ENCODE data around the gene CWC25.

Gene CWC25

GRCh38 chr17:38844261-38844757 is 19.2 kb upstream of the CWC25 start:
- Mint-ChIP-seq H3K27ac (ENCODE audit: low read depth) (no peak overlapping the region), H3K9me3 (no peaks in the 10 kb centered on the region), H3K4me3 (no peak overlapping the region), H3K36me3 (ENCODE audit: insufficient read depth) (peaks cover 22% of the 10 kb centered on the region), H3K27me3 (no peaks in the 10 kb centered on the region), H3K4me1 (peaks cover 5% of the 10 kb centered on the region)
- ATAC-seq (replicated peaks; ENCODE audit: extremely low read depth, poor library complexity, severe bottlenecking) = no peak
- DNase-seq (ENCODE audit: low spot score in 2 of 2) = no peak

- no peak for ATAC-seq (replicated peaks; ENCODE audit: extremely low read depth, poor library complexity, severe bottlenecking)
- Mint-ChIP-seq H3K4me1 (peaks cover 31% of the 10 kb centered on the region), H3K9me3 (no peaks in the 10 kb centered on the region), H3K36me3 (ENCODE audit: insufficient read depth) (peaks cover 35% of the 10 kb centered on the region), H3K4me3 (peak overlapping the region; percentile 92), H3K27me3 (no peaks in the 10 kb centered on the region), H3K27ac (ENCODE audit: low read depth) (peak overlapping the region; percentile 99)
- no peak for DNase-seq (ENCODE audit: low spot score in 2 of 2)
Measured at GRCh38 chr17:38825762-38826247, 684 bp upstream of the CWC25 start.

GRCh38 chr17:38815576-38816193 is 9.4 kb downstream of the CWC25 start:
- peak; percentile 67 for ATAC-seq (replicated peaks; ENCODE audit: extremely low read depth, poor library complexity, severe bottlenecking)
- H3K9me3 Mint-ChIP-seq = no peaks in the 10 kb centered on the region
- no peaks in the 10 kb centered on the region for H3K4me1 Mint-ChIP-seq
- H3K36me3 Mint-ChIP-seq (ENCODE audit: insufficient read depth) = peaks cover 70% of the 10 kb centered on the region
- H3K27me3 Mint-ChIP-seq = no peaks in the 10 kb centered on the region
- H3K4me3 Mint-ChIP-seq = no peak overlapping the region
- no peak overlapping the region for H3K27ac Mint-ChIP-seq (ENCODE audit: low read depth)
- DNase-seq (ENCODE audit: low spot score in 2 of 2) = no peak

- no peaks in the 10 kb centered on the region for H3K27me3 Mint-ChIP-seq
- no peaks in the 10 kb centered on the region for H3K9me3 Mint-ChIP-seq
- DNase-seq (ENCODE audit: low spot score in 2 of 2) (no peak), ATAC-seq (replicated peaks; ENCODE audit: extremely low read depth, poor library complexity, severe bottlenecking) (no peak)
- no peaks in the 10 kb centered on the region for H3K4me1 Mint-ChIP-seq
- peaks cover 88% of the 10 kb centered on the region for H3K36me3 Mint-ChIP-seq (ENCODE audit: insufficient read depth)
- no peak overlapping the region for H3K27ac Mint-ChIP-seq (ENCODE audit: low read depth)
- H3K4me3 Mint-ChIP-seq = no peak overlapping the region
Measured at GRCh38 chr17:38809828-38810227, 15.3 kb downstream of the CWC25 start.

- H3K9me3 Mint-ChIP-seq = no peaks in the 10 kb centered on the region
- H3K27me3 Mint-ChIP-seq = no peaks in the 10 kb centered on the region
- H3K36me3 Mint-ChIP-seq (ENCODE audit: insufficient read depth) = peaks cover 50% of the 10 kb centered on the region
- ATAC-seq (replicated peaks; ENCODE audit: extremely low read depth, poor library complexity, severe bottlenecking) = no peak
- H3K4me3 Mint-ChIP-seq = peak overlapping the region; percentile 93
- H3K27ac Mint-ChIP-seq (ENCODE audit: low read depth) = peak overlapping the region; percentile 61
- no peak for DNase-seq (ENCODE audit: low spot score in 2 of 2)
- H3K4me1 Mint-ChIP-seq = peaks cover 36% of the 10 kb centered on the region
Measured at GRCh38 chr17:38800237-38800760, 24.8 kb downstream of the CWC25 start.

GRCh38 chr17:38799501-38800236 is 25.5 kb downstream of the CWC25 start, which contains the start of gene PIP4K2B:
Gene PIP4K2B, minus strand, starts transcription at chr17:38799556. Its CDS starts 132 bp downstream, at chr17:38799424.
- Mint-ChIP-seq H3K4me3 (peak within 1 kb of the TSS; percentile 93), H3K27me3 (no peaks in the 10 kb centered on the region), H3K27ac (ENCODE audit: low read depth) (peak within 1 kb of the TSS; percentile 86), H3K36me3 (ENCODE audit: insufficient read depth) (peaks cover 48% of the 10 kb centered on the region), H3K4me1 (peaks cover 36% of the 10 kb centered on the region), H3K9me3 (no peaks in the 10 kb centered on the region)
- peak; percentile 74 for ATAC-seq (replicated peaks; ENCODE audit: extremely low read depth, poor library complexity, severe bottlenecking)
- peak; percentile 64 to 66 for DNase-seq (ENCODE audit: low spot score in 2 of 2)

- ATAC-seq (replicated peaks; ENCODE audit: extremely low read depth, poor library complexity, severe bottlenecking) = peak; percentile 43
- H3K4me1 Mint-ChIP-seq = peaks cover 43% of the 10 kb centered on the region
- H3K27ac Mint-ChIP-seq (ENCODE audit: low read depth) = peak overlapping the region; percentile 86
- peak; percentile 40 to 53 for DNase-seq (ENCODE audit: low spot score in 2 of 2)
- no peaks in the 10 kb centered on the region for H3K27me3 Mint-ChIP-seq
- peak overlapping the region; percentile 93 for H3K4me3 Mint-ChIP-seq
- H3K36me3 Mint-ChIP-seq (ENCODE audit: insufficient read depth) = peaks cover 42% of the 10 kb centered on the region
- H3K9me3 Mint-ChIP-seq = no peaks in the 10 kb centered on the region
Measured at GRCh38 chr17:38798614-38799500, 26.3 kb downstream of the CWC25 start.

- peaks cover 38% of the 10 kb centered on the region for H3K36me3 Mint-ChIP-seq (ENCODE audit: insufficient read depth)
- no peaks in the 10 kb centered on the region for H3K27me3 Mint-ChIP-seq
- peaks cover 44% of the 10 kb centered on the region for H3K4me1 Mint-ChIP-seq
- DNase-seq (ENCODE audit: low spot score in 2 of 2) (no peak), ATAC-seq (replicated peaks; ENCODE audit: extremely low read depth, poor library complexity, severe bottlenecking) (no peak)
- H3K9me3 Mint-ChIP-seq = no peaks in the 10 kb centered on the region
- peak overlapping the region; percentile 86 for H3K27ac Mint-ChIP-seq (ENCODE audit: low read depth)
- H3K4me3 Mint-ChIP-seq = peak overlapping the region; percentile 93
Measured at GRCh38 chr17:38797828-38798227, 27.3 kb downstream of the CWC25 start.

- Mint-ChIP-seq H3K4me3 (peak overlapping the region; percentile 93), H3K9me3 (no peaks in the 10 kb centered on the region)
Measured at GRCh38 chr17:38797158-38797490, 28.0 kb downstream of the CWC25 start.

GRCh38 chr17:38796451-38797157 is 28.5 kb downstream of the CWC25 start:
- Mint-ChIP-seq H3K27me3 (no peaks in the 10 kb centered on the region), H3K27ac (ENCODE audit: low read depth) (no peak overlapping the region), H3K36me3 (ENCODE audit: insufficient read depth) (peaks cover 30% of the 10 kb centered on the region), H3K9me3 (no peaks in the 10 kb centered on the region), H3K4me1 (peaks cover 44% of the 10 kb centered on the region), H3K4me3 (peak overlapping the region; percentile 93)
- DNase-seq (ENCODE audit: low spot score in 2 of 2) (no peak), ATAC-seq (replicated peaks; ENCODE audit: extremely low read depth, poor library complexity, severe bottlenecking) (no peak)

More at GRCh38 chr17:38797158-38797490, 28.0 kb downstream of the CWC25 start:
- no peak overlapping the region for H3K27ac Mint-ChIP-seq (ENCODE audit: low read depth)
- DNase-seq (ENCODE audit: low spot score in 2 of 2) = no peak
- H3K27me3 Mint-ChIP-seq = no peaks in the 10 kb centered on the region
- H3K4me1 Mint-ChIP-seq = peaks cover 44% of the 10 kb centered on the region
- peaks cover 34% of the 10 kb centered on the region for H3K36me3 Mint-ChIP-seq (ENCODE audit: insufficient read depth)
- ATAC-seq (replicated peaks; ENCODE audit: extremely low read depth, poor library complexity, severe bottlenecking) = no peak

GRCh38 chr17:38794221-38794620 is 30.9 kb downstream of the CWC25 start:
- DNase-seq (ENCODE audit: low spot score in 2 of 2) (no peak), ATAC-seq (replicated peaks; ENCODE audit: extremely low read depth, poor library complexity, severe bottlenecking) (no peak)
- no peaks in the 10 kb centered on the region for H3K27me3 Mint-ChIP-seq
- H3K27ac Mint-ChIP-seq (ENCODE audit: low read depth) = no peak overlapping the region
- peaks cover 35% of the 10 kb centered on the region for H3K4me1 Mint-ChIP-seq
- peaks cover 18% of the 10 kb centered on the region for H3K36me3 Mint-ChIP-seq (ENCODE audit: insufficient read depth)
- H3K4me3 Mint-ChIP-seq = no peak overlapping the region
- H3K9me3 Mint-ChIP-seq = no peaks in the 10 kb centered on the region

All from central memory CD8-positive, alpha-beta T cell (primary cell).